Measurements from ENCODE around the gene GRIN2A. TPM values are rescaled to one million over a fixed set of nuclear protein-coding genes. Genes with fewer than 3 reads are reported as not detected.

Gene GRIN2A
- polyA plus RNA-seq, 4 donors = 0.13 to 0.27 (median 0.19) TPM; not detected in 1

DNA sequence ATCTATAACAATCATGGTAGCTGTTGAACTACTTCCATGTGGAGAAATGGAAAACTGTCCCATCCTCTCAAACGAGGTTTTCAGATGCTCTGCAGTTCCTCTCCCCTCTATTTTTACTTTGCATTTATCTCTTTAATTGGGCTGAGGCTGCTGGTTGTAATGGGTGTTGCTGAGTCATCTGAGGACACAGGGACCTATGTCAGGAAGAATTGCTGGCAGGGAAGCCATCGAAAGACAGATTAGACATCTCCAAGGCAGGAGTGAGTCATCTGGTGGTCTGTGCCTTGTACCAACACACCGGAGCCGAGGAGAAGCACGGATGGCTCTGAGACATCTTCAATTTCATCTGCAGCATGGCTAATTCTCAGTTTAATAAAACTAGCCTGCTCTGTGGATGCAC is 394.5 kb downstream of the GRIN2A start:
- Histone ChIP-seq H3K27me3 (ENCODE audit: control insufficient read depth in 3 of 3, insufficient read depth in 3 of 3, low read length in 3 of 3) (peaks cover 0 to 2% (median 0%) of the 10 kb centered on the region in 3 donors), H3K27ac (ENCODE audit: low read depth in 1 of 3, low read length in 2 of 3) (no peak overlapping the region), H3K9me3 (ENCODE audit: control insufficient read depth in 2 of 2, insufficient read depth in 1 of 2, low read depth in 1 of 2, low read length in 1 of 2) (no peaks in the 10 kb centered on the region), H3K4me1 (ENCODE audit: control insufficient read depth in 3 of 3, insufficient read depth in 2 of 3, low read depth in 1 of 3, low read length in 2 of 3) (no peaks in the 10 kb centered on the region), H3K4me3 (ENCODE audit: low read depth in 1 of 3, low read length in 3 of 3) (no peak overlapping the region), H3K36me3 (ENCODE audit: control insufficient read depth in 3 of 3, insufficient read depth in 2 of 3, low read depth in 1 of 3, low read length in 3 of 3) (no peaks in the 10 kb centered on the region)
- FAIRE-seq = no peak
- WGBS, 3 donors = 46 to 55% (median 47%) methylated on average over 5 of the region's 5 CpGs
- no peak for DNase-seq

- DNase-seq (no peak), FAIRE-seq (no peak)
- Histone ChIP-seq H3K27me3 (ENCODE audit: control insufficient read depth in 3 of 3, insufficient read depth in 3 of 3, low read length in 3 of 3) (no peaks in the 10 kb centered on the region), H3K4me3 (ENCODE audit: low read depth in 1 of 3, low read length in 3 of 3) (no peak overlapping the region), H3K9me3 (ENCODE audit: control insufficient read depth in 2 of 2, insufficient read depth in 1 of 2, low read depth in 1 of 2, low read length in 1 of 2) (no peaks in the 10 kb centered on the region), H3K36me3 (ENCODE audit: control insufficient read depth in 3 of 3, insufficient read depth in 2 of 3, low read depth in 1 of 3, low read length in 3 of 3) (no peaks in the 10 kb centered on the region), H3K27ac (ENCODE audit: low read depth in 1 of 3, low read length in 2 of 3) (no peak overlapping the region), H3K4me1 (ENCODE audit: control insufficient read depth in 3 of 3, insufficient read depth in 2 of 3, low read depth in 1 of 3, low read length in 2 of 3) (no peaks in the 10 kb centered on the region)
- 53 to 69% (median 54%) methylated on average over 4 of the region's 4 CpGs for WGBS, 3 donors
These were observed 401.4 kb downstream of the GRIN2A start for GRCh38 chr16:9780831-9781230.

- no peaks in the 10 kb centered on the region for H3K9me3 ChIP-seq (ENCODE audit: control insufficient read depth in 2 of 2, insufficient read depth in 1 of 2, low read depth in 1 of 2, low read length in 1 of 2)
- 80 to 83% (median 81%) methylated on average over 5 of the region's 5 CpGs for WGBS, 3 donors
- no peak for FAIRE-seq
- no peaks in the 10 kb centered on the region for H3K36me3 ChIP-seq (ENCODE audit: control insufficient read depth in 3 of 3, insufficient read depth in 2 of 3, low read depth in 1 of 3, low read length in 3 of 3)
- H3K27ac ChIP-seq (ENCODE audit: low read depth in 1 of 3, low read length in 2 of 3) = no peak overlapping the region
- H3K27me3 ChIP-seq (ENCODE audit: control insufficient read depth in 3 of 3, insufficient read depth in 3 of 3, low read length in 3 of 3) = no peaks in the 10 kb centered on the region
- H3K4me1 ChIP-seq (ENCODE audit: control insufficient read depth in 3 of 3, insufficient read depth in 2 of 3, low read depth in 1 of 3, low read length in 2 of 3) = no peaks in the 10 kb centered on the region
- H3K4me3 ChIP-seq (ENCODE audit: low read depth in 1 of 3, low read length in 3 of 3) = no peak overlapping the region
- no peak for DNase-seq
These were observed 403.4 kb downstream of the GRIN2A start for GRCh38 chr16:9778849-9779248.

DNA sequence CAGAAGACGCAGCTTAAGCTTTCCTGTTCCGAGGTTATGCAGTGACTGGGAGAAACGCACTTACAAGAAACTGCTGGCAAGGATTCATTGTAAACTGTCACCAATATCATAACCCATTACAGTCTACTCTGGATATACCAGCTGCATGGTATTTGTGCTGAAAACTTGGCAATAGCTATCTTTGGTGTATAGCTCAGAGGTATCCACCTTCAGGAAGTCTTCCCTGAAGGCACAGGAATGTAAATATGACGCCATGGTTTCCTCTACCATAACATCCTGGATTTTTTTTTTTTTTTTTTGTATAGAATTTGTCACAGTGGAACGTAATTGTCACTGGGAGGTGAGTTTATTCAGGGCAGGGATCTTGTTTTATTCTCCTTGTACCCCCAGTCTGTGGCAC is 406.2 kb downstream of the GRIN2A start:
- no peaks in the 10 kb centered on the region for H3K36me3 ChIP-seq (ENCODE audit: control insufficient read depth in 3 of 3, insufficient read depth in 2 of 3, low read depth in 1 of 3, low read length in 3 of 3)
- DNase-seq (no peak), FAIRE-seq (no peak)
- H3K27ac ChIP-seq (ENCODE audit: low read depth in 1 of 3, low read length in 2 of 3) = no peak overlapping the region
- no peaks in the 10 kb centered on the region for H3K9me3 ChIP-seq (ENCODE audit: control insufficient read depth in 2 of 2, insufficient read depth in 1 of 2, low read depth in 1 of 2, low read length in 1 of 2)
- H3K4me1 ChIP-seq (ENCODE audit: control insufficient read depth in 3 of 3, insufficient read depth in 2 of 3, low read depth in 1 of 3, low read length in 2 of 3) = no peaks in the 10 kb centered on the region
- H3K4me3 ChIP-seq (ENCODE audit: low read depth in 1 of 3, low read length in 3 of 3) = no peak overlapping the region
- 75 to 79% (median 79%) methylated on average over 5 of the region's 5 CpGs for WGBS, 3 donors
- no peaks in the 10 kb centered on the region for H3K27me3 ChIP-seq (ENCODE audit: control insufficient read depth in 3 of 3, insufficient read depth in 3 of 3, low read length in 3 of 3)

GRCh38 chr16:9773289-9773688 is 408.9 kb downstream of the GRIN2A start:
- FAIRE-seq (no peak), DNase-seq (no peak)
- no peaks in the 10 kb centered on the region for H3K4me1 ChIP-seq (ENCODE audit: control insufficient read depth in 3 of 3, insufficient read depth in 2 of 3, low read depth in 1 of 3, low read length in 2 of 3)
- no peaks in the 10 kb centered on the region for H3K27me3 ChIP-seq (ENCODE audit: control insufficient read depth in 3 of 3, insufficient read depth in 3 of 3, low read length in 3 of 3)
- H3K27ac ChIP-seq (ENCODE audit: low read depth in 1 of 3, low read length in 2 of 3) = no peak overlapping the region
- no peaks in the 10 kb centered on the region for H3K9me3 ChIP-seq (ENCODE audit: control insufficient read depth in 2 of 2, insufficient read depth in 1 of 2, low read depth in 1 of 2, low read length in 1 of 2)
- no peaks in the 10 kb centered on the region for H3K36me3 ChIP-seq (ENCODE audit: control insufficient read depth in 3 of 3, insufficient read depth in 2 of 3, low read depth in 1 of 3, low read length in 3 of 3)
- H3K4me3 ChIP-seq (ENCODE audit: low read depth in 1 of 3, low read length in 3 of 3) = no peak overlapping the region
- WGBS, 3 donors = 37 to 47% (median 39%) methylated on average over 4 of the region's 4 CpGs

- FAIRE-seq = no peak
- 58 to 62% (median 60%) methylated on average over 9 of the region's 9 CpGs for whole genome bisulfite sequencing, 3 donors
- no peaks in the 10 kb centered on the region for H3K27me3 ChIP-seq (ENCODE audit: control insufficient read depth in 3 of 3, insufficient read depth in 3 of 3, low read length in 3 of 3)
These were observed 409.6 kb downstream of the GRIN2A start for GRCh38 chr16:9772526-9773225.

DNA sequence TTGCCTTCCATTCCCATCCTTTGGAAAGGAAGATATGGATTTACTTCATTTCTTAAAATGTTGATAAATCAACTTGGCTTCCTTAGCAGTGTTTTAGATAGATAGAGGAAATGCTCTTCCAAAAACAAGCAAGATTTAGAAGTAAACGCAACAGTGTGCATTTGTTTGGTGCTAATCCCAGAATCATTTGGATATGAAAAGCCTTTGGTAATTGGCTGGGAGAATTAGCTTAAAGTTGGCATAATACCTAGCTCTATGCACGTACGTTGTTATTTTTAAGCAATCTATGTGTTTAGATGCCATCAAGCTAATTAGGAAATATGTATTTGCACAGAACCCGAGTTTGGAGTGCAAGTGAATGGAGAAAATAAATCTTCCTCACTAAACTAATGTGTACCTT is 415.3 kb downstream of the GRIN2A start:
- 60 to 72% (median 72%) methylated on average over 4 of the region's 4 CpGs for WGBS, 3 donors
- no peaks in the 10 kb centered on the region for H3K27me3 ChIP-seq (ENCODE audit: control insufficient read depth in 3 of 3, insufficient read depth in 3 of 3, low read length in 3 of 3)

More at GRCh38 chr16:9772526-9773225, 409.6 kb downstream of the GRIN2A start:
- Histone ChIP-seq H3K27ac (ENCODE audit: low read depth in 1 of 3, low read length in 2 of 3) (no peak overlapping the region), H3K4me3 (ENCODE audit: low read depth in 1 of 3, low read length in 3 of 3) (no peak overlapping the region), H3K9me3 (ENCODE audit: control insufficient read depth in 2 of 2, insufficient read depth in 1 of 2, low read depth in 1 of 2, low read length in 1 of 2) (no peaks in the 10 kb centered on the region), H3K36me3 (ENCODE audit: control insufficient read depth in 3 of 3, insufficient read depth in 2 of 3, low read depth in 1 of 3, low read length in 3 of 3) (no peaks in the 10 kb centered on the region), H3K4me1 (ENCODE audit: control insufficient read depth in 3 of 3, insufficient read depth in 2 of 3, low read depth in 1 of 3, low read length in 2 of 3) (no peaks in the 10 kb centered on the region)
- DNase-seq = no peak

DNA sequence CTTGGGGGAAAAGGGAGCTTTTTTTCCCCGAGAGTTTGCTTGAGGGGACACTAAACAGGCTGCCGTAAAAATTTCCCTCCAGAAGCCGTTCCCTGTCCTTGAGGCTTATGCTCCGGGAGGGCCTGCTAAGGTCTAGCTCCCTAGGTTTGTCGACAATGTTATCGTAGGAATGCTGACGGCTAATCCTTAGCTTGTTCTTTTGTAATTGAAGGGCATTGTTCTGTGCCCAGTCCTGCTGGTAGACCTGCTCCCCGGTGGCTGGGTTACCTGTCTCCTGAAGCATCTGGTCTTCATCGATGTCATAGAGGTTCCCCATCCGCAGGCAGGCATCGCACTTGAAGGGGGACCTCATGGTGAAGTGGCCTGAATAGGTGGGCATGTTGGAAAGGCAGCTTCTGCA is 418.7 kb downstream of the GRIN2A start:
- H3K36me3 ChIP-seq (ENCODE audit: control insufficient read depth in 3 of 3, insufficient read depth in 2 of 3, low read depth in 1 of 3, low read length in 3 of 3) = no peaks in the 10 kb centered on the region
- H3K9me3 ChIP-seq (ENCODE audit: control insufficient read depth in 2 of 2, insufficient read depth in 1 of 2, low read depth in 1 of 2, low read length in 1 of 2) = no peaks in the 10 kb centered on the region
- WGBS, 3 donors = 85 to 89% (median 87%) methylated on average over 11 of the region's 11 CpGs
- DNase-seq = no peak
- no peak overlapping the region for H3K4me3 ChIP-seq (ENCODE audit: low read depth in 1 of 3, low read length in 3 of 3)
- no peak overlapping the region for H3K27ac ChIP-seq (ENCODE audit: low read depth in 1 of 3, low read length in 2 of 3)
- H3K4me1 ChIP-seq (ENCODE audit: control insufficient read depth in 3 of 3, insufficient read depth in 2 of 3, low read depth in 1 of 3, low read length in 2 of 3) = no peaks in the 10 kb centered on the region
- H3K27me3 ChIP-seq (ENCODE audit: control insufficient read depth in 3 of 3, insufficient read depth in 3 of 3, low read length in 3 of 3) = no peaks in the 10 kb centered on the region
- FAIRE-seq = no peak

More for the DNA sequence above, 415.3 kb downstream of the GRIN2A start:
- Histone ChIP-seq H3K4me1 (ENCODE audit: control insufficient read depth in 3 of 3, insufficient read depth in 2 of 3, low read depth in 1 of 3, low read length in 2 of 3) (no peaks in the 10 kb centered on the region), H3K36me3 (ENCODE audit: control insufficient read depth in 3 of 3, insufficient read depth in 2 of 3, low read depth in 1 of 3, low read length in 3 of 3) (no peaks in the 10 kb centered on the region), H3K4me3 (ENCODE audit: low read depth in 1 of 3, low read length in 3 of 3) (no peak overlapping the region), H3K9me3 (ENCODE audit: control insufficient read depth in 2 of 2, insufficient read depth in 1 of 2, low read depth in 1 of 2, low read length in 1 of 2) (no peaks in the 10 kb centered on the region), H3K27ac (ENCODE audit: low read depth in 1 of 3, low read length in 2 of 3) (no peak overlapping the region)
- FAIRE-seq (no peak), DNase-seq (no peak)

- H3K27ac ChIP-seq (ENCODE audit: low read depth in 1 of 3, low read length in 2 of 3) = no peak overlapping the region
- H3K4me3 ChIP-seq (ENCODE audit: low read depth in 1 of 3, low read length in 3 of 3) = no peak overlapping the region
- H3K27me3 ChIP-seq (ENCODE audit: control insufficient read depth in 3 of 3, insufficient read depth in 3 of 3, low read length in 3 of 3) = no peaks in the 10 kb centered on the region
- H3K36me3 ChIP-seq (ENCODE audit: control insufficient read depth in 3 of 3, insufficient read depth in 2 of 3, low read depth in 1 of 3, low read length in 3 of 3) = no peaks in the 10 kb centered on the region
- no peak for FAIRE-seq
- 82 to 89% (median 86%) methylated on average over 6 of the region's 6 CpGs for WGBS, 3 donors
- H3K4me1 ChIP-seq (ENCODE audit: control insufficient read depth in 3 of 3, insufficient read depth in 2 of 3, low read depth in 1 of 3, low read length in 2 of 3) = no peaks in the 10 kb centered on the region
- H3K9me3 ChIP-seq (ENCODE audit: control insufficient read depth in 2 of 2, insufficient read depth in 1 of 2, low read depth in 1 of 2, low read length in 1 of 2) = no peaks in the 10 kb centered on the region
- DNase-seq = no peak
These were observed 420.4 kb downstream of the GRIN2A start for GRCh38 chr16:9761870-9762269.
